Epithelial cell of proximal tubule (primary cell): Measurements from ENCODE around the gene ATF2. TPM values are rescaled to one million over a fixed set of nuclear protein-coding genes. Genes with fewer than 3 reads are reported as not detected.

Experiments used
- DNase-seq: peaks from one replicate; pipeline ENCODE4 v3.0.0-alpha.2; 2011; ENCODE audit warnings: low read depth
- H3K4me3 ChIP-seq: 2 replicates; pipeline ENCODE4 v1.5.1; 2011; ENCODE audit warnings: low read depth, mild to moderate bottlenecking, low read length
- total RNA-seq: library from RNA; depleted of rRNA; stranded (reverse); fragments of >200 nt; gene quantifications from 2 replicates; pipeline ENCODE4 v1.2.3, GENCODE V29; 2015
- TF ChIP-seq, protein P1 (sequence below): conservative IDR thresholded peaks from 2 replicates; pipeline ENCODE4 v1.5.1; 2012; ENCODE audit warnings: low read depth, mild to moderate bottlenecking, low read length

The ATF2 gene
- total RNA-seq, 1 donor from 2014 or later = 47.5 TPM

DNA sequence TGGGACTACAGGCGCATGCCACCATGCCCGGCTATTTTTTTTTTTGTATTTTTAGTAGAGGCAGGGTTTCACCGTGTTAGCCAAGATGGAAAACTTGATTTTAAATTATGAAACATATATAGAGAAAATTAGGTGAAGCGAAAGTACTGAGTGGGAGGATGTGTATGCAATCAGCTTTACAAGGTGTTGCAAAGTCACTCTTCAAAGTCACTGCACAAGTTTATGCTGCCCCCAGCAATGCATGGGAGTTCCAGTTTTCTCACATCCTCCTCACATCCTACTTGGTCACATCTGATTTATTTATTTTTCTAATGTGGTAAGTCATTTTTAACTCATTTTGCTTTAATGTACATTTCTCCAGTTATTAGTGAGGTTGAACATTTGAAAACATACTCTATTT is 113.7 kb downstream of the ATF2 start:
- TF ChIP-seq, protein P1, sequence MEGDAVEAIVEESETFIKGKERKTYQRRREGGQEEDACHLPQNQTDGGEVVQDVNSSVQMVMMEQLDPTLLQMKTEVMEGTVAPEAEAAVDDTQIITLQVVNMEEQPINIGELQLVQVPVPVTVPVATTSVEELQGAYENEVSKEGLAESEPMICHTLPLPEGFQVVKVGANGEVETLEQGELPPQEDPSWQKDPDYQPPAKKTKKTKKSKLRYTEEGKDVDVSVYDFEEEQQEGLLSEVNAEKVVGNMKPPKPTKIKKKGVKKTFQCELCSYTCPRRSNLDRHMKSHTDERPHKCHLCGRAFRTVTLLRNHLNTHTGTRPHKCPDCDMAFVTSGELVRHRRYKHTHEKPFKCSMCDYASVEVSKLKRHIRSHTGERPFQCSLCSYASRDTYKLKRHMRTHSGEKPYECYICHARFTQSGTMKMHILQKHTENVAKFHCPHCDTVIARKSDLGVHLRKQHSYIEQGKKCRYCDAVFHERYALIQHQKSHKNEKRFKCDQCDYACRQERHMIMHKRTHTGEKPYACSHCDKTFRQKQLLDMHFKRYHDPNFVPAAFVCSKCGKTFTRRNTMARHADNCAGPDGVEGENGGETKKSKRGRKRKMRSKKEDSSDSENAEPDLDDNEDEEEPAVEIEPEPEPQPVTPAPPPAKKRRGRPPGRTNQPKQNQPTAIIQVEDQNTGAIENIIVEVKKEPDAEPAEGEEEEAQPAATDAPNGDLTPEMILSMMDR = no peak
- no peak overlapping the region for H3K4me3 ChIP-seq
- no peak for DNase-seq

DNA sequence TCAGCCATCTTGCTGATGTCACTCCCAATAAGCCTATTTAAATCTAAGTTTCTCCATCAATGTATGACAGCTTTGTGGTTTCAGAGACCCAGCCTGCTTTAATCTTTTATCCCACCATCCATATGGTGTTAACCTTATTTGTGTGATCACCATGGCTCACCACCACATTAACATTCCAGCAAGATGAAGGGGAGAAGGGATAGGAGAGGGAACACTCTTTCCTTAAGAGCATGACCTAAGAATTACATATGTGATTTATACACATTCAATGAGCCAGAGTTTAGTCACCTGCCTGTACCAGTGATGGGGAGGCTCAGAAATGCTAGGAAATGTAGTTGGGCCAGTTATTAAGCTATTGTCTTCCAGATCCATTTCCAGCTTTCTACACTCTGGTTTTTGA is 118.3 kb downstream of the ATF2 start:
- TF ChIP-seq, protein P1 = no peak
- H3K4me3 ChIP-seq = no peak overlapping the region
- no peak for DNase-seq

DNA sequence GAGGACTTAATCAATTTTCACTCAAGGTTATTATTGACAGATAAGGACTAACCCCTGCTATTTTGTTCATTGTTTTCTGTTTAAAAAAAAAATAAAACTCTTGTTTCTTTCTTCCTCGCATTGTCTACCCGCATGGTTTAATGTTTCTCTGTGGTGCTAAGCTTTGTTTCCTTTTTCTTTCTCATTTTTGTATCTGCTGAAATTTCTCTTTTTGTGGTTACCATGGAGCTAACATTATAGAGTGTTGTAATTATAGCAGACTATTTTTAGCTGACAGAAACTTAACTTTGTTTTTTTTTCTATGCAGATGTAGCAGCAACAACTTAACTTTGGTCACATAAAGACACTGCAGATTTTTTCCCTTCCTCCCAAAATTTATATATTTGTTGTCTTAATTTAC is 119.7 kb downstream of the ATF2 start:
- H3K4me3 ChIP-seq = no peak overlapping the region
- no peak for DNase-seq
- TF ChIP-seq, protein P1 = no peak

DNA sequence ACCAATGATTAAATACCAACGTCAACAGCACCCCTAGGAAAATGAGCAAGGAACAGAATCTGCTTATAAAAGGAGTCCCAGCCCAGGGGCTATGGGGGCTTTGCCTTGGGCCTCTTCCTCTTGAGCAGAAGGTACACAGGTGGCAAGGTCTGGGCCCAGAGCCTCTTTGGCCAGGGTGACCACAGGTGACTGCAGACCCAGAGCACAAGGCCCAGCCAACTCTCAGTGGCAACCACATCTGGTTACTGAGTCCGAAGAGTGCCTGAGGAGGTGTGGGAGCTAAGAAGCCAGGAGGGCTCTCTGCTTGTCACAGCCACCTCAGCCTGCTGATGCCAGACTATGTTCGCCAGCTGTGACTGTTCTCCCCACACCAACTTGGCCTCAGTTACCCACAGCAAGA is 128.5 kb downstream of the ATF2 start:
- TF ChIP-seq, protein P1 = no peak
- no peak for DNase-seq
- no peak overlapping the region for H3K4me3 ChIP-seq

DNA sequence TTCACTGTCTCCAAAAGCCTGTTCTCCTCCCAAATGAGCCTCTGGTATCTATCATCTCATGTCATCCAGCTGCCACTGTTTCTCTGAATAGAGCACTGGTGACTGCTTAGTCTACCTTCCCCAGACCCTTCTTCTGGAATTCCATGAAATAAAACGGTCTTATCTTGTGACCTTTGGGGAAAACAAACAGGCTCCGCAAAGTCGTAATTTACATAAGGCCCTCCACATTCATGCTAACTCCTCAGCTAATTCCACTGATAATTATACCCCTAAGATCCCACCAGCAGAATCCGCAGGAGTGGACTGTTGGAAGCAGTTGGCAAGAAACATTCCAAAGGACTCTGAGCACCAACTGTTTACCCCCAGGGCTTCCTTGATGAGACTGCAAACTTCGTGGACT is 129.0 kb downstream of the ATF2 start:
- no peak for DNase-seq
- H3K4me3 ChIP-seq = no peak overlapping the region

DNA sequence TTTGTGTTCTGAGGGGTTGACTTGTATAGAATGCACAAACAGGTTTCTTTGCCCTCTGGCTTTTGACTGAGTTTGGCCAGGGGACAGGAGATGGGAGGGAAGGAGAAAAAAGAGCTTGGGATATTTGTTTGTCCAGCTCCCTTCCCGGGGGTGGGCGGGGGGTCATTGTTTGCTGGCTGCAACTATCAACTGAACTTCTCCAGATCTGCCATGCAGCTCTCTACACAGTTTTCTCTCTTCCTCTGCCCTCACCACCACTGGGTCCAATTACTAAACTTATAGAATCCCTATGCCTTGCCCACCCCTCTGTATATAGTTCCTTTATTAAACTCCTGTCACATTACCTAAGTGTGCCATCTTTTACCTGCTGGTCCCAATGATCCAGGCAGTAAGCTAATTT is 130.1 kb downstream of the ATF2 start:
- DNase-seq = no peak
- no peak overlapping the region for H3K4me3 ChIP-seq
- TF ChIP-seq, protein P1 = no peak

More for the DNA sequence above, 129.0 kb downstream of the ATF2 start:
- TF ChIP-seq, protein P1 = no peak

DNA sequence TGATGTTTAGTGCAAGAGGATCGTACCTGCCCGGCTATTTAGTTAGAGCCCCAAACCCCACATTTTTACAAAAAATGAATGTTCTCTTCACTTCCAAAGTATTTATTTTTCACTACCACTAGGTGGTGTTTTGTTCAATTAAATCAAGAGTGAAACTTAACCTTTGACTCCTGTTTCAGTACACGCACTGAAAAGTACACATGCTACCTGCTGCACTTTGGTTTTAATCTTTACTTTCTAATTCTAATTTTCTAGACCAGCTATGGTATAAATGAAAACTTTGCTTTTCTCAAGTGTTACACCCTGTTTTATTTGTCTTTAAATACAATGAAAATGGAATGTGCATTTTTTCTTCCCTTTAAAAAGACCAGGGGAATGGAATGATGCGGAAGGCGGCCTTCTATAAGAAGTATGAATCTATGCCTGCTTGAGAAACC is 131.4 kb downstream of the ATF2 start:
- DNase-seq = peak; percentile 4
- no peak overlapping the region for H3K4me3 ChIP-seq
- TF ChIP-seq, protein P1 = peak; percentile 48
